Endothelial cell of umbilical vein (primary cell): ENCODE measurements around the gene CHST11. TPM values are rescaled to one million over a fixed set of nuclear protein-coding genes. Genes with fewer than 3 reads are reported as not detected.

Source experiments
- BruUV-seq: library from RNA; stranded (reverse); fragments of 400-500 nt; replicated peaks from 2 replicates; lab custom pipeline; 2021; lab: Mats Ljungman, UMichigan
- CTCF ChIA-PET: fragments of 300-600, 350-600 bp; sonication (Branson Sonifier 250); formaldehyde crosslinking; loops from one replicate; lab custom pipeline; 2021; ENCODE audit warnings: antibody characterized with exemption, inconsistent platforms; lab: Charles Lee
- POLR2A ChIA-PET: fragments of 300-600, 350-600 bp; sonication (Branson Sonifier 250); formaldehyde crosslinking; loops from one replicate; lab custom pipeline; 2021; ENCODE audit warnings: antibody characterized with exemption, inconsistent platforms; lab: Charles Lee
- DNase-seq: peaks from one replicate; pipeline ENCODE4 v3.0.0-alpha.2; 2011; ENCODE audit warnings: low read depth, low spot score
- FAIRE-seq: peaks from 2 replicates; lab custom pipeline; 2011; peaks lifted over from hg19 to GRCh38; lab: Jason Lieb, UNC
- H2AFZ ChIP-seq: 2 replicates; pipeline ENCODE4 v1.6.0; 2012; ENCODE audit warnings: low read depth, low read length, control low read depth, inconsistent platforms
- H3K27ac ChIP-seq: 2 replicates; pipeline ENCODE4 v1.5.1; 2011; ENCODE audit warnings: low read depth, mild to moderate bottlenecking, control low read depth, low read length, moderate library complexity; ENCODE audit not compliant: insufficient read depth
- H3K27me3 ChIP-seq, 2 experiments: 2 replicates each; pipeline versions ENCODE4 v1.6.0 to v1.6.1; 2011; ENCODE audit warnings: low read length in 2 of 2, mixed read lengths in 1 of 2; ENCODE audit not compliant: control insufficient read depth in 2 of 2, insufficient read depth in 2 of 2
- H3K36me3 ChIP-seq, 2 experiments: 2 replicates in 1 of 2; 3 replicates in 1 of 2; pipeline ENCODE4 v1.5.1; 2011; ENCODE audit warnings: low read length in 2 of 2, mild to moderate bottlenecking in 1 of 2, moderate library complexity in 1 of 2; ENCODE audit not compliant: control insufficient read depth in 2 of 2, insufficient read depth in 2 of 2; ENCODE audit errors: extremely low read depth in 1 of 2
- H3K4me1 ChIP-seq: 3 replicates; pipeline ENCODE4 v1.5.1; 2011; ENCODE audit warnings: mild to moderate bottlenecking, low read length; ENCODE audit not compliant: control insufficient read depth, insufficient read depth; ENCODE audit errors: extremely low read depth
- H3K4me2 ChIP-seq: 2 replicates; pipeline ENCODE4 v1.6.1; 2011; ENCODE audit warnings: low read length, control low read depth, mixed read lengths; ENCODE audit not compliant: insufficient read depth
- H3K4me3 ChIP-seq, 3 experiments: fragments of 200-600 bp in 1 of 3; sonication (generic), shearing (Covaris generic) in 1 of 3; replicated peaks in 1 of 3; 2 replicates each; pipeline ENCODE4 v1.5.1; 2011 to 2016; ENCODE audit warnings: control low read depth in 3 of 3, low read length in 3 of 3, mild to moderate bottlenecking in 2 of 3, inconsistent platforms in 1 of 3, low read depth in 1 of 3, moderate library complexity in 1 of 3; ENCODE audit not compliant: insufficient read depth in 1 of 3
- H3K79me2 ChIP-seq: 2 replicates; pipeline ENCODE4 v1.6.0; 2012; ENCODE audit warnings: low read length, inconsistent platforms; ENCODE audit not compliant: control insufficient read depth, insufficient read depth
- H3K9ac ChIP-seq: replicated peaks from 2 replicates; pipeline ENCODE3; 2011; ENCODE audit warnings: low read length, control low read depth; ENCODE audit not compliant: insufficient read depth; ENCODE audit errors: extremely low read depth
- H3K9me1 ChIP-seq: replicated peaks from 3 replicates; pipeline ENCODE4 v1.6.0; 2011; ENCODE audit warnings: mild to moderate bottlenecking, low read length; ENCODE audit not compliant: control insufficient read depth, insufficient read depth; ENCODE audit errors: extremely low read depth
- H3K9me3 ChIP-seq: replicated peaks from 2 replicates; pipeline ENCODE4 v1.5.1; 2012; ENCODE audit warnings: low read length, inconsistent platforms; ENCODE audit not compliant: control insufficient read depth, insufficient read depth
- H4K20me1 ChIP-seq: replicated peaks from 2 replicates; pipeline ENCODE3; 2011; ENCODE audit warnings: mild to moderate bottlenecking, low read length; ENCODE audit not compliant: control insufficient read depth, insufficient read depth; ENCODE audit errors: extremely low read depth
- EZH2 ChIP-seq: IDR thresholded peaks from 2 replicates; pipeline ENCODE4 v1.6.1; 2012; ENCODE audit warnings: borderline replicate concordance, low read depth, mild to moderate bottlenecking, moderate library complexity, low read length, inconsistent platforms; ENCODE audit not compliant: severe bottlenecking
- FOS ChIP-seq: IDR thresholded peaks from 2 replicates; pipeline ENCODE4 v1.6.1; 2011; ENCODE audit warnings: mild to moderate bottlenecking, low read length, moderate library complexity, borderline replicate concordance; ENCODE audit not compliant: insufficient read depth
- GATA2 ChIP-seq: IDR thresholded peaks from 2 replicates; pipeline ENCODE4 v1.7.0; 2011; ENCODE audit warnings: low read depth, mild to moderate bottlenecking, moderate library complexity, mixed read lengths, low read length; ENCODE audit not compliant: insufficient read length, insufficient read depth
- JUN ChIP-seq: IDR thresholded peaks from 2 replicates; pipeline ENCODE4 v1.6.1; 2011; ENCODE audit warnings: borderline replicate concordance, low read depth; ENCODE audit not compliant: insufficient read length, insufficient read depth
- MYC ChIP-seq: IDR thresholded peaks from one replicate; pipeline ENCODE4 v1.6.1; 2011; ENCODE audit warnings: mild to moderate bottlenecking, low read depth, low read length
- POLR2A ChIP-seq: IDR thresholded peaks from 2 replicates; pipeline ENCODE4 v1.6.1; 2012; ENCODE audit warnings: low read depth, mild to moderate bottlenecking, control low read depth, low read length
- POLR2AphosphoS5 ChIP-seq: IDR thresholded peaks from 2 replicates; pipeline ENCODE4 v1.6.1; 2012; ENCODE audit warnings: low read depth, mild to moderate bottlenecking, control low read depth, low read length, moderate library complexity; ENCODE audit not compliant: insufficient read depth
- dilution Hi-C: fragments of 300-500 bp; cut with MboI; formaldehyde crosslinking; loops from one replicate; pipeline ENCODE4 v1.15.0; 2019; ENCODE audit warnings: low sequenced_read_pairs; ENCODE audit not compliant: extremely low pct_ligation_motif_present
- intact Hi-C: fragments of 100-400 bp; cut with micrococcal nuclease; formaldehyde crosslinking; loops from one replicate; pipeline ENCODE4 v1.10.0; 2022
- polyA plus RNA-seq, 4 experiments: library from polyadenylated mRNA; depleted of rRNA in 3 of 4; stranded (reverse) in 3 of 4; unstranded in 1 of 4; fragments of >200 nt; gene quantifications; 2 replicates each; pipeline versions ENCODE4 v1.2.1 to v1.2.3, GENCODE V29; 2011 to 2012; ENCODE audit warnings: missing spikeins in 1 of 4
- total RNA-seq: library from RNA; stranded (reverse); gene quantifications from 2 replicates; pipeline ENCODE4 v1.2.3, GENCODE V29; 2021
- TF ChIP-seq, protein P1 (sequence below): IDR thresholded peaks from 2 replicates; pipeline ENCODE4 v1.6.1; 2011; ENCODE audit not compliant: insufficient read depth, insufficient read length
- TF ChIP-seq, protein P2 (sequence below), 2 donors: IDR thresholded peaks; 1 replicate in 1 of 2; 2 replicates in 1 of 2; pipeline ENCODE4 v1.5.1; 2011; ENCODE audit warnings: low read length in 2 of 2, mild to moderate bottlenecking in 2 of 2, moderate library complexity in 2 of 2, control low read depth in 1 of 2, inconsistent platforms in 1 of 2, low read depth in 1 of 2; ENCODE audit not compliant: insufficient read depth in 1 of 2; ENCODE audit errors: extremely low read depth in 1 of 2

CHST11 gene
- total and polyA plus RNA-seq, 2 donors (not counting 3 experiments of a cell fraction or from before 2014, with no cell fraction given) = 19.7 to 20.9 TPM

DNA sequence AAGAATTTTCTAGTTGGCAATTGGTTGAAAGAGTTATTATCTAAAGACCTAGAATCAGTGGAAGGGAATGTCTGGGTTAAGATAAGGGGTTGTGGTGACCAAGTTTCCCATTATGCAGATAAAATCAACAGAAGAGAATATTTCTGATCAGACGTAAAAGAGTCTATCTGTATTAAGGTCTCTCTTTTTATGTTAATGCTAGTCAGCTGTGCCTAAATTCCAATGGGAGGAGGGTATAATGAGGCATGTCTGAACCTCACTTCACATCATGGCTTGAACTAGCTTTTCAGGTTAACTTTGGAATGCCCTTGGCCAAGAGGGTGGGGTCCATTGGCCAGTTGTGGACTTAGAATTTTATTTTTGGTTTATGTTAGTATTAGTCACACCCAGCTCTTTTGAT, 34.3 kb upstream of the CHST11 start:
- intact Hi-C loops (no loop called here), dilution Hi-C loops (no loop called here)
- no peak overlapping the region for H3K4me3 ChIP-seq
- no peaks in the 10 kb centered on the region for H3K79me2 ChIP-seq
- no peaks in the 10 kb centered on the region for H3K27me3 ChIP-seq
- H3K36me3 ChIP-seq = no peaks in the 10 kb centered on the region
- H3K27ac ChIP-seq = no peak overlapping the region
- TF ChIP-seq POLR2AphosphoS5 = no peak
- no peak for TF ChIP-seq GATA2
- TF ChIP-seq FOS = no peak
- TF ChIP-seq, protein P1, sequence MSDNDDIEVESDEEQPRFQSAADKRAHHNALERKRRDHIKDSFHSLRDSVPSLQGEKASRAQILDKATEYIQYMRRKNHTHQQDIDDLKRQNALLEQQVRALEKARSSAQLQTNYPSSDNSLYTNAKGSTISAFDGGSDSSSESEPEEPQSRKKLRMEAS = no peak
- no peak for TF ChIP-seq EZH2
- TF ChIP-seq, protein P2, sequence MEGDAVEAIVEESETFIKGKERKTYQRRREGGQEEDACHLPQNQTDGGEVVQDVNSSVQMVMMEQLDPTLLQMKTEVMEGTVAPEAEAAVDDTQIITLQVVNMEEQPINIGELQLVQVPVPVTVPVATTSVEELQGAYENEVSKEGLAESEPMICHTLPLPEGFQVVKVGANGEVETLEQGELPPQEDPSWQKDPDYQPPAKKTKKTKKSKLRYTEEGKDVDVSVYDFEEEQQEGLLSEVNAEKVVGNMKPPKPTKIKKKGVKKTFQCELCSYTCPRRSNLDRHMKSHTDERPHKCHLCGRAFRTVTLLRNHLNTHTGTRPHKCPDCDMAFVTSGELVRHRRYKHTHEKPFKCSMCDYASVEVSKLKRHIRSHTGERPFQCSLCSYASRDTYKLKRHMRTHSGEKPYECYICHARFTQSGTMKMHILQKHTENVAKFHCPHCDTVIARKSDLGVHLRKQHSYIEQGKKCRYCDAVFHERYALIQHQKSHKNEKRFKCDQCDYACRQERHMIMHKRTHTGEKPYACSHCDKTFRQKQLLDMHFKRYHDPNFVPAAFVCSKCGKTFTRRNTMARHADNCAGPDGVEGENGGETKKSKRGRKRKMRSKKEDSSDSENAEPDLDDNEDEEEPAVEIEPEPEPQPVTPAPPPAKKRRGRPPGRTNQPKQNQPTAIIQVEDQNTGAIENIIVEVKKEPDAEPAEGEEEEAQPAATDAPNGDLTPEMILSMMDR (IDR thresholded peaks at IDR 0.05; ENCODE audit: extremely low read depth in 1 of 2, insufficient read depth in 1 of 2, low read depth in 1 of 2, low read length in 2 of 2) = no peak
- no peak for TF ChIP-seq JUN
- no peak for TF ChIP-seq POLR2A
- no peak for TF ChIP-seq MYC
- H3K4me1 ChIP-seq = peaks cover 6% of the 10 kb centered on the region
- no TSS peak for BruUV-seq
- no peaks in the 10 kb centered on the region for H3K9me1 ChIP-seq
- H3K4me2 ChIP-seq = no peak overlapping the region
- H3K9ac ChIP-seq = no peak overlapping the region
- H3K9me3 ChIP-seq = no peaks in the 10 kb centered on the region
- CTCF ChIA-PET = interaction anchor here (0.6 to 1.8 kb wide), 4 partner anchors 14 to 41 kb away, joined by 3 to 6 read pairs (median 4); partner anchors contain the start of gene CHST11
- FAIRE-seq (no peak), DNase-seq (no peak)
- H2AFZ ChIP-seq = no peak overlapping the region
- POLR2A ChIA-PET = no interaction called here
- no peaks in the 10 kb centered on the region for H4K20me1 ChIP-seq
